ENCODE measurements around the gene GRK5. TPM values are rescaled to one million over a fixed set of nuclear protein-coding genes. Genes with fewer than 3 reads are reported as not detected.

GRK5 gene
- total RNA-seq, 1 donor = 16.0 TPM

- no peak for TF ChIP-seq CTCF (IDR thresholded peaks at IDR 0.05; ENCODE audit: insufficient read depth, low read depth, low read length)
- peak; percentile 100 for DNase-seq (ENCODE audit: low read depth)
- H3K4me3 ChIP-seq (ENCODE audit: low read depth, low read length) = no peak overlapping the region
Measured at GRCh38 chr10:119401671-119402395, 194.5 kb downstream of the GRK5 start.

GRCh38 chr10:119403921-119404320, 196.6 kb downstream of the GRK5 start:
- H3K4me3 ChIP-seq (ENCODE audit: low read depth, low read length) = no peak overlapping the region
- DNase-seq (ENCODE audit: low read depth) = no peak
- peak; percentile 13 for TF ChIP-seq CTCF (IDR thresholded peaks at IDR 0.05; ENCODE audit: insufficient read depth, low read depth, low read length)

GRCh38 chr10:119404719-119405519, 197.5 kb downstream of the GRK5 start:
- no peak for DNase-seq (ENCODE audit: low read depth)
- H3K4me3 ChIP-seq (ENCODE audit: low read depth, low read length) = no peak overlapping the region
- no peak for TF ChIP-seq CTCF (IDR thresholded peaks at IDR 0.05; ENCODE audit: insufficient read depth, low read depth, low read length)

- DNase-seq (ENCODE audit: low read depth) = no peak
- no peak for TF ChIP-seq CTCF (IDR thresholded peaks at IDR 0.05; ENCODE audit: insufficient read depth, low read depth, low read length)
- no peak overlapping the region for H3K4me3 ChIP-seq (ENCODE audit: low read depth, low read length)
Measured at GRCh38 chr10:119405520-119405807, 198.1 kb downstream of the GRK5 start.

- no peak for DNase-seq (ENCODE audit: low read depth)
- H3K4me3 ChIP-seq (ENCODE audit: low read depth, low read length) = no peak overlapping the region
- TF ChIP-seq CTCF (IDR thresholded peaks at IDR 0.05; ENCODE audit: insufficient read depth, low read depth, low read length) = no peak
Measured at GRCh38 chr10:119406137-119406536, 198.8 kb downstream of the GRK5 start.

GRCh38 chr10:119406601-119407253, 199.4 kb downstream of the GRK5 start:
- no peak for TF ChIP-seq CTCF (IDR thresholded peaks at IDR 0.05; ENCODE audit: insufficient read depth, low read depth, low read length)
- DNase-seq (ENCODE audit: low read depth) = peak; percentile 47
- no peak overlapping the region for H3K4me3 ChIP-seq (ENCODE audit: low read depth, low read length)

All from fibroblast of villous mesenchyme (primary cell).